Kidney (tissue), 14 donors: ENCODE results near the gene RSBN1L. TPM values are rescaled to one million over a fixed set of nuclear protein-coding genes. Genes with fewer than 3 reads are reported as not detected.
A peak's percentile ranks its signal among the peaks of the same experiment; 100 is the strongest.

Source experiments
- DNase-seq, 5 donors: peaks; one replicate each; pipeline ENCODE4 v3.0.0-alpha.2; 2013 to 2020
- FAIRE-seq: peaks from 2 replicates; lab custom pipeline; 2012; peaks lifted over from hg19 to GRCh38; lab: Jason Lieb, UNC
- H3K27ac ChIP-seq, 2 donors: one replicate each; pipeline ENCODE4 v1.7.0; 2013; ENCODE audit warnings: low read depth in 2 of 2, low read length in 2 of 2, inconsistent platforms in 1 of 2
- H3K27me3 ChIP-seq: one replicate; pipeline ENCODE4 v1.7.1; 2013; ENCODE audit warnings: low read length, inconsistent platforms; ENCODE audit not compliant: control insufficient read depth, insufficient read depth
- H3K36me3 ChIP-seq, 3 donors: one replicate each; pipeline versions ENCODE4 v1.7.0 to v1.7.1; 2013; ENCODE audit warnings: low read length in 3 of 3, control low read depth in 1 of 3, inconsistent platforms in 1 of 3; ENCODE audit not compliant: insufficient read depth in 3 of 3, control insufficient read depth in 2 of 3
- H3K4me1 ChIP-seq, 3 donors: one replicate each; pipeline versions ENCODE4 v1.7.0 to v1.7.1; 2013; ENCODE audit warnings: low read length in 3 of 3, inconsistent platforms in 1 of 3, low read depth in 1 of 3; ENCODE audit not compliant: control insufficient read depth in 2 of 3, insufficient read depth in 2 of 3
- H3K4me3 ChIP-seq, 3 donors: one replicate each; pipeline versions ENCODE4 v1.7.0 to v1.8.1; 2013; ENCODE audit warnings: low read length in 3 of 3, control low read depth in 1 of 3, inconsistent platforms in 1 of 3
- H3K9ac ChIP-seq, 3 donors: one replicate each; pipeline versions ENCODE4 v1.7.0 to v1.7.1; 2013; ENCODE audit warnings: low read length in 3 of 3, control low read depth in 1 of 3, inconsistent platforms in 1 of 3
- H3K9me3 ChIP-seq, 3 donors: one replicate each; pipeline versions ENCODE4 v1.7.0 to v1.7.1; 2013; ENCODE audit warnings: low read length in 3 of 3, control low read depth in 1 of 3, inconsistent platforms in 1 of 3; ENCODE audit not compliant: control insufficient read depth in 2 of 3, insufficient read depth in 1 of 3
- CTCF ChIP-seq: IDR thresholded peaks from 3 replicates; pipeline ENCODE4 v1.5.1; 2012; ENCODE audit warnings: mild to moderate bottlenecking, moderate library complexity, borderline replicate concordance; ENCODE audit not compliant: insufficient read depth; ENCODE audit errors: extremely low read depth
- intact Hi-C: fragments of 100-400 bp; cut with DNase I; formaldehyde crosslinking; loops from one replicate; pipeline ENCODE4 v1.11.1; 2022
- polyA plus RNA-seq: library from polyadenylated mRNA; stranded (reverse); fragments of 350-450 nt; fragmentation: Illumina TruSeq; extraction: RNeasy Lipid Tissue Mini Kit (QIAGEN cat#74804); gene quantifications from one replicate; pipeline ENCODE4 v1.2.3, GENCODE V29; 2014; ENCODE audit warnings: low read depth, low replicate concordance; ENCODE audit not compliant: insufficient read depth
- total RNA-seq: library from RNA; stranded (reverse); fragmentation: NEBNext Ultra II Directional; extraction: Animal tissue kit (Norgen Biotek cat#: 25700); gene quantifications from one replicate; pipeline ENCODE4 v1.2.1, GENCODE V29; 2021
- donor health status: control.
- donor health status: control.
- donor health status: control.
- donor health status: control.
- donor health status: control.
- donor health status: DM: yes; HTN: yes; CAD: no.
- donor health status: Normal renal cell carcinoma (clear cell type).

The RSBN1L gene
- total and polyA plus RNA-seq, 2 donors from 2014 or later, result 7.3 to 18.0 TPM

GRCh38 chr7:77753173-77753572 lies 56.9 kb downstream of the RSBN1L start:
- H3K4me1 ChIP-seq, result peaks cover 0 to 2% (median 0%) of the 10 kb centered on the region in 3 donors
- no peak overlapping the region for H3K9ac ChIP-seq
- DNase-seq, result no peak
- H3K4me3 ChIP-seq, result no peak overlapping the region
- TF ChIP-seq CTCF, result no peak
- no peak for FAIRE-seq
- intact Hi-C loops, result no loop called here
- no peak overlapping the region for H3K27ac ChIP-seq
- no peaks in the 10 kb centered on the region for H3K27me3 ChIP-seq
- H3K36me3 ChIP-seq, result no peaks in the 10 kb centered on the region
- no peaks in the 10 kb centered on the region for H3K9me3 ChIP-seq

GRCh38 chr7:77757589-77757988 lies 61.3 kb downstream of the RSBN1L start:
- Histone ChIP-seq H3K27me3 (no peaks in the 10 kb centered on the region), H3K4me1 (peaks cover 0 to 21% (median 2%) of the 10 kb centered on the region in 3 donors), H3K9ac (no peak overlapping the region), H3K4me3 (no peak overlapping the region), H3K36me3 (no peaks in the 10 kb centered on the region), H3K9me3 (no peaks in the 10 kb centered on the region), H3K27ac (no peak overlapping the region)
- no peak for TF ChIP-seq CTCF
- DNase-seq (no peak), FAIRE-seq (no peak)
- intact Hi-C loops, result loop anchor here (5.0 kb wide), 1 partner anchor 100 kb away; no protein-coding TSS in a partner anchor

- Histone ChIP-seq H3K9ac (peak overlapping the region in 1 of 3 donors; percentile 53), H3K36me3 (no peaks in the 10 kb centered on the region), H3K4me3 (peak overlapping the region in 1 of 3 donors; percentile 8), H3K9me3 (no peaks in the 10 kb centered on the region), H3K27me3 (no peaks in the 10 kb centered on the region), H3K4me1 (peaks cover 0 to 26% (median 5%) of the 10 kb centered on the region in 3 donors), H3K27ac (no peak overlapping the region)
- TF ChIP-seq CTCF, result peak; percentile 88
- peak in 4 of 5 donors; percentile 58 to 78 (median 67) for DNase-seq
- FAIRE-seq, result peak; percentile 91
- intact Hi-C loops, result loop anchor here (5.0 kb wide), 1 partner anchor 102 kb away; no protein-coding TSS in a partner anchor
These were observed 63.1 kb downstream of the RSBN1L start for GRCh38 chr7:77759294-77759889.
